ENCODE results near the gene SLC9A9.

SLC9A9 gene

GRCh38 chr3:143344516-143345165, 503.6 kb downstream of the SLC9A9 start:
- DNase-seq = no peak

- no peak for DNase-seq
Measured at GRCh38 chr3:143343944-143344343, 504.3 kb downstream of the SLC9A9 start.

GRCh38 chr3:143343031-143343430, 505.2 kb downstream of the SLC9A9 start:
- DNase-seq = no peak

GRCh38 chr3:143339451-143339850, 508.8 kb downstream of the SLC9A9 start:
- no peak for DNase-seq

- DNase-seq = no peak
Measured at GRCh38 chr3:143337387-143337786, 510.9 kb downstream of the SLC9A9 start.

GRCh38 chr3:143334231-143334630, 514.0 kb downstream of the SLC9A9 start:
- DNase-seq = no peak

- DNase-seq = no peak
Measured at GRCh38 chr3:143333367-143333766, 514.9 kb downstream of the SLC9A9 start.

- DNase-seq = no peak
Measured at GRCh38 chr3:143332026-143332425, 516.2 kb downstream of the SLC9A9 start.

- DNase-seq = no peak
Measured at GRCh38 chr3:143331350-143331749, 516.9 kb downstream of the SLC9A9 start.

GRCh38 chr3:143330296-143330868, 517.9 kb downstream of the SLC9A9 start:
- DNase-seq = no peak

GRCh38 chr3:143329567-143330211, 518.6 kb downstream of the SLC9A9 start:
- DNase-seq = no peak

GRCh38 chr3:143328451-143328850, 519.8 kb downstream of the SLC9A9 start:
- DNase-seq = no peak

- DNase-seq = no peak
Measured at GRCh38 chr3:143326983-143327778, 521.1 kb downstream of the SLC9A9 start.

GRCh38 chr3:143321058-143321769, 527.1 kb downstream of the SLC9A9 start:
- DNase-seq = no peak

- DNase-seq = no peak
Measured at GRCh38 chr3:143315766-143316165, 532.5 kb downstream of the SLC9A9 start.

GRCh38 chr3:143314251-143315093, 533.8 kb downstream of the SLC9A9 start:
- no peak for DNase-seq

GRCh38 chr3:143313893-143314188, 534.4 kb downstream of the SLC9A9 start:
- DNase-seq = no peak

- no peak for DNase-seq
Measured at GRCh38 chr3:143313025-143313892, 535.0 kb downstream of the SLC9A9 start.

- DNase-seq = no peak
Measured at GRCh38 chr3:143311096-143311495, 537.2 kb downstream of the SLC9A9 start.

GRCh38 chr3:143309705-143310104, 538.6 kb downstream of the SLC9A9 start:
- DNase-seq = no peak

- no peak for DNase-seq
Measured at GRCh38 chr3:143307613-143308183, 540.6 kb downstream of the SLC9A9 start.
